GM12892 (cell line): Measurements from ENCODE around the gene PCDHB3.
"Not testable (repeated sequence)": the region's sequence is repeated elsewhere in the genome, so short reads cannot be mapped to it uniquely, and the experiment has no call there.

Source experiments
- POLR2A ChIP-seq: IDR thresholded peaks from 2 replicates; pipeline ENCODE4 v1.6.1; 2011; ENCODE audit warnings: low read depth, low read length, control low read depth
- TAF1 ChIP-seq: IDR thresholded peaks from 2 replicates; pipeline ENCODE4 v1.6.1; 2011; ENCODE audit warnings: low read depth, mild to moderate bottlenecking, control low read depth, low read length, borderline replicate concordance

DNA sequence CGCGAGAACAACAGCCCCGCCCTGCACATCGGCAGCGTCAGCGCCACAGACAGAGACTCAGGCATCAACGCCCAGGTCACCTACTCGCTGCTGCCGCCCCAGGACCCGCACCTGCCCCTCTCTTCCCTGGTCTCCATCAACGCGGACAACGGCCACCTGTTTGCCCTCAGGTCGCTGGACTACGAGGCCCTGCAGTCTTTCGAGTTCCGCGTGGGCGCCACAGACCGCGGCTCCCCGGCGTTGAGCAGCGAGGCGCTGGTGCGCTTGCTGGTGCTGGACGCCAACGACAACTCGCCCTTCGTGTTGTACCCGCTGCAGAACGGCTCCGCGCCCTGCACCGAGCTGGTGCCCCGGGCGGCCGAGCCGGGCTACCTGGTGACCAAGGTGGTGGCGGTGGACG, 51.4 kb downstream of the PCDHB3 start:
- not testable (repeated sequence) for TF ChIP-seq POLR2A, TAF1
